HG03457 (cell line): ENCODE measurements around the gene TSC22D4.
A peak's percentile ranks its signal among the peaks of the same experiment; 100 is the strongest.
"Not testable (repeated sequence)": the region's sequence is repeated elsewhere in the genome, so short reads cannot be mapped to it uniquely, and the experiment has no call there.

Experiments used
- ATAC-seq: cut with Tn5 transposase; IDR thresholded peaks from one replicate; pipeline ENCODE4 v1.9.1; 2021; ENCODE audit warnings: moderate number of reproducible peaks; ENCODE audit not compliant: unreplicated experiment

The TSC22D4 gene

GRCh38 chr7:100447363-100447762, 31.7 kb downstream of the TSC22D4 start:
- ATAC-seq: not testable (repeated sequence)

- no peak for ATAC-seq
Measured at GRCh38 chr7:100446040-100446439, 33.0 kb downstream of the TSC22D4 start.

- no peak for ATAC-seq
Measured at GRCh38 chr7:100444311-100445278, 34.4 kb downstream of the TSC22D4 start.

- no peak for ATAC-seq
Measured at GRCh38 chr7:100443096-100443840, 35.7 kb downstream of the TSC22D4 start.

- no peak for ATAC-seq
Measured at GRCh38 chr7:100441641-100442535, 37.1 kb downstream of the TSC22D4 start.

GRCh38 chr7:100439244-100439643, 39.8 kb downstream of the TSC22D4 start:
- ATAC-seq: not testable (repeated sequence)

GRCh38 chr7:100438731-100439130, 40.3 kb downstream of the TSC22D4 start:
- not testable (repeated sequence) for ATAC-seq

- ATAC-seq: no peak
Measured at GRCh38 chr7:100438172-100438571, 40.8 kb downstream of the TSC22D4 start.

- ATAC-seq: no peak
Measured at GRCh38 chr7:100437150-100438100, 41.6 kb downstream of the TSC22D4 start.

- ATAC-seq: peak; percentile 9
Measured at GRCh38 chr7:100435401-100436304, 43.4 kb downstream of the TSC22D4 start.

GRCh38 chr7:100434297-100435144, 44.5 kb downstream of the TSC22D4 start:
- ATAC-seq: no peak

- ATAC-seq: no peak
Measured at GRCh38 chr7:100433592-100434296, 45.3 kb downstream of the TSC22D4 start.

GRCh38 chr7:100433276-100433591, 45.8 kb downstream of the TSC22D4 start:
- no peak for ATAC-seq

- no peak for ATAC-seq
Measured at GRCh38 chr7:100432621-100433275, 46.3 kb downstream of the TSC22D4 start.

GRCh38 chr7:100432053-100432452, 47.0 kb downstream of the TSC22D4 start:
- ATAC-seq: no peak

- ATAC-seq: no peak
Measured at GRCh38 chr7:100431286-100431735, 47.7 kb downstream of the TSC22D4 start.
